OCI-LY1 (cell line): ENCODE results near the gene DCT.

Experiments used
- H2AFZ ChIP-seq: fragments of 200-600 bp; sonication (generic), shearing (Covaris generic); 2 replicates; pipeline ENCODE4 v1.6.0; 2014; ENCODE audit warnings: antibody characterized with exemption, mild to moderate bottlenecking, low read length
- H3F3A ChIP-seq: fragments of 200-600 bp; sonication (generic), shearing (Covaris generic); 2 replicates; pipeline ENCODE4 v1.6.0; 2014; ENCODE audit warnings: mild to moderate bottlenecking, antibody characterized with exemption, low read length, moderate library complexity; ENCODE audit not compliant: insufficient read depth
- H3K27ac ChIP-seq: fragments of 200-600 bp; sonication (generic); 2 replicates; pipeline ENCODE4 v1.5.1; 2014; ENCODE audit warnings: low read length, mixed run types, mild to moderate bottlenecking, low read depth; ENCODE audit not compliant: poor library complexity, severe bottlenecking
- H3K27me3 ChIP-seq: fragments of 200-600 bp; sonication (generic); 2 replicates; pipeline ENCODE4 v1.6.0; 2014; ENCODE audit warnings: antibody characterized with exemption, mild to moderate bottlenecking, low read length, moderate library complexity; ENCODE audit not compliant: insufficient read depth
- H3K36me3 ChIP-seq: fragments of 200-600 bp; sonication (generic); 2 replicates; pipeline ENCODE4 v1.6.1; 2014; ENCODE audit warnings: mild to moderate bottlenecking, antibody characterized with exemption, low read length, moderate library complexity, mixed read lengths; ENCODE audit not compliant: insufficient read depth
- H3K4me1 ChIP-seq: fragments of 200-600 bp; sonication (generic); 2 replicates; pipeline ENCODE4 v1.5.1; 2014; ENCODE audit warnings: mild to moderate bottlenecking, low read length, moderate library complexity; ENCODE audit not compliant: insufficient read depth, severe bottlenecking
- H3K4me2 ChIP-seq: fragments of 200-600 bp; sonication (generic), shearing (Covaris generic); 2 replicates; pipeline ENCODE4 v1.6.1; 2014; ENCODE audit warnings: low read length
- H3K4me3 ChIP-seq: fragments of 200-600 bp; sonication (generic); 2 replicates; pipeline ENCODE4 v1.5.1; 2014; ENCODE audit warnings: low read length, low read depth, mild to moderate bottlenecking, mixed read lengths; ENCODE audit not compliant: poor library complexity, severe bottlenecking
- H3K79me2 ChIP-seq: fragments of 200-600 bp; shearing (Covaris generic); 2 replicates; pipeline ENCODE4 v1.6.1; 2016; ENCODE audit warnings: mixed run types, low read length, mixed read lengths; ENCODE audit not compliant: insufficient read depth
- H3K9ac ChIP-seq: fragments of 200-600 bp; sonication (generic), shearing (Covaris generic); 2 replicates; pipeline ENCODE4 v1.6.1; 2014; ENCODE audit warnings: mild to moderate bottlenecking, low read length, mixed read lengths
- H3K9me2 ChIP-seq: fragments of 200-600 bp; sonication (generic), shearing (Covaris generic); 2 replicates; pipeline ENCODE4 v1.6.1; 2014; ENCODE audit warnings: low read depth, mild to moderate bottlenecking, low read length, mixed read lengths
- H3K9me3 ChIP-seq: fragments of 200-600 bp; shearing (Covaris generic); 2 replicates; pipeline ENCODE4 v1.6.1; 2014; ENCODE audit warnings: low read length, mixed read lengths
- H4K20me1 ChIP-seq: fragments of 200-600 bp; sonication (generic), shearing (Covaris generic); 2 replicates; pipeline ENCODE4 v1.6.0; 2016; ENCODE audit warnings: mild to moderate bottlenecking, low read length; ENCODE audit not compliant: insufficient read depth
- EZH2 ChIP-seq: fragments of 200-600 bp; sonication (generic), shearing (Covaris generic); IDR thresholded peaks from 2 replicates; pipeline ENCODE4 v1.8.0; 2017; ENCODE audit warnings: borderline replicate concordance, mixed run types, mild to moderate bottlenecking, antibody characterized with exemption, low read length, moderate library complexity, mixed read lengths
- TF ChIP-seq, protein P1 (sequence below): fragments of 200-600 bp; sonication (generic), shearing (Covaris generic); IDR thresholded peaks from 2 replicates; pipeline ENCODE4 v1.5.1; 2017; ENCODE audit warnings: mild to moderate bottlenecking, antibody characterized with exemption, low read length, moderate library complexity, mixed read lengths

Gene DCT

GRCh38 chr13:94464771-94465170, 14.7 kb downstream of the DCT start:
- Histone ChIP-seq H3K4me1 (no peaks in the 10 kb centered on the region), H3K4me3 (no peak overlapping the region), H3K36me3 (no peaks in the 10 kb centered on the region), H2AFZ (no peak overlapping the region), H3F3A (no peaks in the 10 kb centered on the region), H4K20me1 (no peaks in the 10 kb centered on the region), H3K9ac (no peak overlapping the region), H3K27me3 (no peaks in the 10 kb centered on the region; the same call in 1 of the 2 replicates), H3K4me2 (no peak overlapping the region), H3K9me2 (no peaks in the 10 kb centered on the region), H3K79me2 (no peaks in the 10 kb centered on the region), H3K9me3 (no peaks in the 10 kb centered on the region), H3K27ac (no peak overlapping the region)
- no peak for TF ChIP-seq EZH2
- TF ChIP-seq, protein P1, sequence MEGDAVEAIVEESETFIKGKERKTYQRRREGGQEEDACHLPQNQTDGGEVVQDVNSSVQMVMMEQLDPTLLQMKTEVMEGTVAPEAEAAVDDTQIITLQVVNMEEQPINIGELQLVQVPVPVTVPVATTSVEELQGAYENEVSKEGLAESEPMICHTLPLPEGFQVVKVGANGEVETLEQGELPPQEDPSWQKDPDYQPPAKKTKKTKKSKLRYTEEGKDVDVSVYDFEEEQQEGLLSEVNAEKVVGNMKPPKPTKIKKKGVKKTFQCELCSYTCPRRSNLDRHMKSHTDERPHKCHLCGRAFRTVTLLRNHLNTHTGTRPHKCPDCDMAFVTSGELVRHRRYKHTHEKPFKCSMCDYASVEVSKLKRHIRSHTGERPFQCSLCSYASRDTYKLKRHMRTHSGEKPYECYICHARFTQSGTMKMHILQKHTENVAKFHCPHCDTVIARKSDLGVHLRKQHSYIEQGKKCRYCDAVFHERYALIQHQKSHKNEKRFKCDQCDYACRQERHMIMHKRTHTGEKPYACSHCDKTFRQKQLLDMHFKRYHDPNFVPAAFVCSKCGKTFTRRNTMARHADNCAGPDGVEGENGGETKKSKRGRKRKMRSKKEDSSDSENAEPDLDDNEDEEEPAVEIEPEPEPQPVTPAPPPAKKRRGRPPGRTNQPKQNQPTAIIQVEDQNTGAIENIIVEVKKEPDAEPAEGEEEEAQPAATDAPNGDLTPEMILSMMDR, result no peak

DNA sequence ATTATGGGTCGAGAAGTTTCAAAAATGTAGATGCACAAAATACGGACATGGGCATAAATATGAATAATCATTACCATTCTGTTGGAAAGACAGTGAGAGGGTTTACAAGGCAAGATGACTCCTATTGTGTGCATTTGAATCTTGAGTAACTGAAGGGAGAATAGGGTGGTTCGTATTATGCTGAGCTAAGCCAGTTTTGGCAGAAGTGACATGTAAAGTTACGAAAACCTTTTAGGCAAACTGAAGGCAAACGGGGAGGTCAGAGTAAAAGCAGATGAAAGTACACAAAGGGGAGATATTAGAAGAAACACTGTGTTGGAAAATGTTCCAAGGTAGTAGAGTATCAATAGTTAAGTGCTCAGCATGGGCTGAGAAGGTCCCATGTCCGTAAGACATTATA, 16.8 kb downstream of the DCT start:
- Histone ChIP-seq H3K4me2 (no peak overlapping the region), H3K79me2 (no peaks in the 10 kb centered on the region), H4K20me1 (no peaks in the 10 kb centered on the region), H3K4me3 (no peak overlapping the region), H3K9me3 (no peaks in the 10 kb centered on the region), H3K27ac (no peak overlapping the region), H3K27me3 (no peaks in the 10 kb centered on the region; the same call in 1 of the 2 replicates), H3K9ac (no peak overlapping the region), H3F3A (no peaks in the 10 kb centered on the region), H3K36me3 (no peaks in the 10 kb centered on the region), H2AFZ (no peak overlapping the region), H3K9me2 (no peaks in the 10 kb centered on the region), H3K4me1 (no peaks in the 10 kb centered on the region)
- TF ChIP-seq EZH2, result no peak
- TF ChIP-seq, protein P1, result no peak

DNA sequence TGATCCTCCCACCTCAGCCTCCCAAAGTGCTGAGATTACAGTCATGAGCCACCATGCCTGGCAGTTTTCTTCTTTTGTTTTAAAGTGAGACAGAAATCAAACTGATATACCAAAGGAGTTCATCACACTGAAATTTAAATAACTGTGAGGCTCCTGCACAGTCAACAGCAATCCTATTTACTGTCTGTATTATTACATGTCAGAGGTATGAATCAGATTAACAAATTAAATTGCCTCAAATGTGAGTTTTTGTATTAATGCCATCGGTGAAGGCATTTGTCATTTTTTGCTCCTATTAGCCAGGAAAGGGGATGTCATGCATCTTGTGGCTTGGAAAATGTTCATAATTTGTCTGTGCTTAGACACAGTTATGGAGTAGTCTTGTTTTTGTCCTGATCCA, 20.4 kb downstream of the DCT start:
- no peaks in the 10 kb centered on the region for H3K36me3 ChIP-seq

More for the DNA sequence above, 20.4 kb downstream of the DCT start:
- Histone ChIP-seq H3F3A (no peaks in the 10 kb centered on the region), H3K9ac (no peak overlapping the region), H3K27me3 (no peaks in the 10 kb centered on the region; the same call in 1 of the 2 replicates), H3K27ac (no peak overlapping the region), H3K4me1 (no peaks in the 10 kb centered on the region), H3K9me3 (no peaks in the 10 kb centered on the region), H3K4me3 (no peak overlapping the region), H3K79me2 (no peaks in the 10 kb centered on the region), H3K4me2 (no peak overlapping the region), H4K20me1 (no peaks in the 10 kb centered on the region), H2AFZ (no peak overlapping the region), H3K9me2 (no peaks in the 10 kb centered on the region)
- TF ChIP-seq, protein P1, result no peak
- no peak for TF ChIP-seq EZH2
